ENCODE measurements around the gene PIK3R4. TPM values are rescaled to one million over a fixed set of nuclear protein-coding genes. Genes with fewer than 3 reads are reported as not detected.

The PIK3R4 gene
- total RNA-seq, 4 donors from 2014 or later, result 19.2 to 61.2 (median 41.0) TPM

- no peaks in the 10 kb centered on the region for H3K27me3 ChIP-seq
- TF ChIP-seq POLR2A (IDR thresholded peaks at IDR 0.05) (no peak), CTCF (IDR thresholded peaks at IDR 0.05) (no peak)
- no peaks in the 10 kb centered on the region for H3K36me3 ChIP-seq
- peaks cover 4 to 16% of the 10 kb centered on the region in 2 donors for H3K4me1 ChIP-seq
- H3K4me3 ChIP-seq, result no peak overlapping the region
- peak in 1 of 2 donors; percentile 21 for DNase-seq
- H3K27ac ChIP-seq, result peak overlapping the region; percentile 25 to 64
- intact Hi-C loops (cut with DNase I; ENCODE audit: low total_unique reads), result no loop called here
- H3K9me3 ChIP-seq, result no peaks in the 10 kb centered on the region
These were observed 85.3 kb downstream of the PIK3R4 start for GRCh38 chr3:130661140-130661891.

- intact Hi-C loops (cut with DNase I; ENCODE audit: low total_unique reads), result no loop called here
- no peak for DNase-seq
- peaks cover 4 to 16% of the 10 kb centered on the region in 2 donors for H3K4me1 ChIP-seq
- peak overlapping the region; percentile 24 to 64 for H3K27ac ChIP-seq
- H3K4me3 ChIP-seq, result no peak overlapping the region
- H3K27me3 ChIP-seq, result no peaks in the 10 kb centered on the region
- no peak for TF ChIP-seq POLR2A (IDR thresholded peaks at IDR 0.05)
- no peak for TF ChIP-seq CTCF (IDR thresholded peaks at IDR 0.05)
- H3K9me3 ChIP-seq, result no peaks in the 10 kb centered on the region
- no peaks in the 10 kb centered on the region for H3K36me3 ChIP-seq
These were observed 86.7 kb downstream of the PIK3R4 start for GRCh38 chr3:130659911-130660310.

- DNase-seq, result peak; percentile 44 to 50
- Histone ChIP-seq H3K9me3 (no peaks in the 10 kb centered on the region), H3K27ac (peak overlapping the region in 1 of 2 donors; percentile 46), H3K27me3 (no peaks in the 10 kb centered on the region), H3K4me1 (peaks cover 4 to 16% of the 10 kb centered on the region in 2 donors), H3K4me3 (no peak overlapping the region), H3K36me3 (no peaks in the 10 kb centered on the region)
- intact Hi-C loops (cut with DNase I; ENCODE audit: low total_unique reads), result no loop called here
- TF ChIP-seq POLR2A (IDR thresholded peaks at IDR 0.05) (no peak), CTCF (IDR thresholded peaks at IDR 0.05) (no peak)
These were observed 88.0 kb downstream of the PIK3R4 start for GRCh38 chr3:130658678-130659077.

GRCh38 chr3:130656627-130657026 lies 90.0 kb downstream of the PIK3R4 start:
- Histone ChIP-seq H3K27me3 (no peaks in the 10 kb centered on the region), H3K9me3 (no peaks in the 10 kb centered on the region), H3K4me3 (no peak overlapping the region), H3K27ac (no peak overlapping the region), H3K36me3 (no peaks in the 10 kb centered on the region), H3K4me1 (peaks cover 4 to 15% of the 10 kb centered on the region in 2 donors)
- DNase-seq, result peak in 1 of 2 donors; percentile 17
- intact Hi-C loops (cut with DNase I; ENCODE audit: low total_unique reads), result no loop called here
- TF ChIP-seq CTCF (IDR thresholded peaks at IDR 0.05) (no peak), POLR2A (IDR thresholded peaks at IDR 0.05) (no peak)

- DNase-seq, result no peak
- Histone ChIP-seq H3K36me3 (no peaks in the 10 kb centered on the region), H3K27ac (no peak overlapping the region), H3K27me3 (no peaks in the 10 kb centered on the region), H3K9me3 (no peaks in the 10 kb centered on the region), H3K4me1 (peaks cover 0 to 3% of the 10 kb centered on the region in 2 donors), H3K4me3 (no peak overlapping the region)
- TF ChIP-seq CTCF (IDR thresholded peaks at IDR 0.05), result no peak
- no peak for TF ChIP-seq POLR2A (IDR thresholded peaks at IDR 0.05)
- intact Hi-C loops (cut with DNase I; ENCODE audit: low total_unique reads), result no loop called here
These were observed 91.7 kb downstream of the PIK3R4 start for GRCh38 chr3:130654921-130655320.

All from uterus (tissue), 4 donors.